Right lobe of liver (tissue), 4 donors: ENCODE results near the gene NAXD.
"Not testable (repeated sequence)": the region's sequence is repeated elsewhere in the genome, so short reads cannot be mapped to it uniquely, and the experiment has no call there.

Experiments
- POLR2A ChIP-seq: fragments of 450-650 bp; IDR thresholded peaks from one replicate; pipeline ENCODE4 v1.6.1; 2017; ENCODE audit warnings: antibody characterized with exemption, mild to moderate bottlenecking
- TF ChIP-seq, protein P1 (sequence below), 4 donors: fragments of 200-600 bp in 3 of 4; fragments of 450-650 bp in 1 of 4; IDR thresholded peaks; one replicate each; pipeline versions ENCODE4 v1.5.1 to v1.8.0; 2016 to 2022; ENCODE audit warnings: antibody characterized with exemption in 4 of 4, mild to moderate bottlenecking in 2 of 4
- donor health status: DM: no; HTN: no; CAD: no.
- donor health status: DM: no; HTN: no; CAD: no.
- donor health status: DM: no; HTN: yes; CAD: no.

DNA sequence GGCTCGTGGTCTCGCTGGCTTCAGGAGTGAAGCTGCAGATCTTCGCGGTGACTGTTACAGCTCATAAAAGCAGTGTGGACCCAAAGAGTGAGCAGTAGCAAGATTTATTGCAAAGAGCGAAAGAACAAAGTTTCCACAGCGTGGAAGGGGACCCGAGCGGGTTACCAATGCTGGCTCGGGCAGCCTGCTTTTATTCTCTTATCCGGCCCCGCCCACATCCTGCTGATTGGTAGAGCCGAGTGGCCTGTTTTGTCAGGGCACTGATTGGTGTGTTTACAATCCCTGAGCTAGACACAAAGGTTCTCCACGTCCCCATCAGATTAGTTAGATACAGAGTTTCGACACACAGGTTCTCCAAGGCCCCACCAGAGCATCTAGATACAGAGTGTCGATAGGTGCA lies 16.9 kb downstream of the NAXD start:
- TF ChIP-seq, protein P1, sequence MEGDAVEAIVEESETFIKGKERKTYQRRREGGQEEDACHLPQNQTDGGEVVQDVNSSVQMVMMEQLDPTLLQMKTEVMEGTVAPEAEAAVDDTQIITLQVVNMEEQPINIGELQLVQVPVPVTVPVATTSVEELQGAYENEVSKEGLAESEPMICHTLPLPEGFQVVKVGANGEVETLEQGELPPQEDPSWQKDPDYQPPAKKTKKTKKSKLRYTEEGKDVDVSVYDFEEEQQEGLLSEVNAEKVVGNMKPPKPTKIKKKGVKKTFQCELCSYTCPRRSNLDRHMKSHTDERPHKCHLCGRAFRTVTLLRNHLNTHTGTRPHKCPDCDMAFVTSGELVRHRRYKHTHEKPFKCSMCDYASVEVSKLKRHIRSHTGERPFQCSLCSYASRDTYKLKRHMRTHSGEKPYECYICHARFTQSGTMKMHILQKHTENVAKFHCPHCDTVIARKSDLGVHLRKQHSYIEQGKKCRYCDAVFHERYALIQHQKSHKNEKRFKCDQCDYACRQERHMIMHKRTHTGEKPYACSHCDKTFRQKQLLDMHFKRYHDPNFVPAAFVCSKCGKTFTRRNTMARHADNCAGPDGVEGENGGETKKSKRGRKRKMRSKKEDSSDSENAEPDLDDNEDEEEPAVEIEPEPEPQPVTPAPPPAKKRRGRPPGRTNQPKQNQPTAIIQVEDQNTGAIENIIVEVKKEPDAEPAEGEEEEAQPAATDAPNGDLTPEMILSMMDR (IDR thresholded peaks at IDR 0.05), result not testable (repeated sequence)
- not testable (repeated sequence) for TF ChIP-seq POLR2A
